ENCODE measurements around the gene HOXB8.

HOXB8 gene

DNA sequence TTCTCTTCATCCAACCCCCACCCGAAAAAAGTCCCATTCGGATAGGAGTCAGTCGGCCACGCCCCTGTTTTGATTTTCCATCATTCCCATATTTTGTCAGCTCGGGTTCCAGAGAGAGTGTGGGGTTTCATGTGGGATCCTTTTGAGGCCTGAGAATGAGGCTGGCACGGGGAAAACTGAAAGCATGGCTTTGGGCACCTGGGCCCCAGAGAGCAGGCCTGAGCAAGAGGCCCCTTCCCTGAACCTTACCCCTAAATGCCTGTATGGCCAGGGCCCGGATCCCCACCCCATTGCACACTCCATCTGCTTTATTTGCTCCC is 32.4 kb downstream of the HOXB8 start (continued):
- TF ChIP-seq, protein P1, sequence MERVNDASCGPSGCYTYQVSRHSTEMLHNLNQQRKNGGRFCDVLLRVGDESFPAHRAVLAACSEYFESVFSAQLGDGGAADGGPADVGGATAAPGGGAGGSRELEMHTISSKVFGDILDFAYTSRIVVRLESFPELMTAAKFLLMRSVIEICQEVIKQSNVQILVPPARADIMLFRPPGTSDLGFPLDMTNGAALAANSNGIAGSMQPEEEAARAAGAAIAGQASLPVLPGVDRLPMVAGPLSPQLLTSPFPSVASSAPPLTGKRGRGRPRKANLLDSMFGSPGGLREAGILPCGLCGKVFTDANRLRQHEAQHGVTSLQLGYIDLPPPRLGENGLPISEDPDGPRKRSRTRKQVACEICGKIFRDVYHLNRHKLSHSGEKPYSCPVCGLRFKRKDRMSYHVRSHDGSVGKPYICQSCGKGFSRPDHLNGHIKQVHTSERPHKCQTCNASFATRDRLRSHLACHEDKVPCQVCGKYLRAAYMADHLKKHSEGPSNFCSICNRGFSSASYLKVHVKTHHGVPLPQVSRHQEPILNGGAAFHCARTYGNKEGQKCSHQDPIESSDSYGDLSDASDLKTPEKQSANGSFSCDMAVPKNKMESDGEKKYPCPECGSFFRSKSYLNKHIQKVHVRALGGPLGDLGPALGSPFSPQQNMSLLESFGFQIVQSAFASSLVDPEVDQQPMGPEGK (CRISPR knock-in tag; IDR thresholded peaks at IDR 0.05; ENCODE audit: borderline replicate concordance): no peak
- TF ChIP-seq ZNF70 (CRISPR knock-in tag; IDR thresholded peaks at IDR 0.05): no peak
- TF ChIP-seq, protein P2, sequence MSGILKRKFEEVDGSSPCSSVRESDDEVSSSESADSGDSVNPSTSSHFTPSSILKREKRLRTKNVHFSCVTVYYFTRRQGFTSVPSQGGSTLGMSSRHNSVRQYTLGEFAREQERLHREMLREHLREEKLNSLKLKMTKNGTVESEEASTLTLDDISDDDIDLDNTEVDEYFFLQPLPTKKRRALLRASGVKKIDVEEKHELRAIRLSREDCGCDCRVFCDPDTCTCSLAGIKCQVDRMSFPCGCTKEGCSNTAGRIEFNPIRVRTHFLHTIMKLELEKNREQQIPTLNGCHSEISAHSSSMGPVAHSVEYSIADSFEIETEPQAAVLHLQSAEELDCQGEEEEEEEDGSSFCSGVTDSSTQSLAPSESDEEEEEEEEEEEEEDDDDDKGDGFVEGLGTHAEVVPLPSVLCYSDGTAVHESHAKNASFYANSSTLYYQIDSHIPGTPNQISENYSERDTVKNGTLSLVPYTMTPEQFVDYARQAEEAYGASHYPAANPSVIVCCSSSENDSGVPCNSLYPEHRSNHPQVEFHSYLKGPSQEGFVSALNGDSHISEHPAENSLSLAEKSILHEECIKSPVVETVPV (CRISPR knock-in tag; IDR thresholded peaks at IDR 0.05): no peak
- TF ChIP-seq CSDC2 (CRISPR knock-in tag; IDR thresholded peaks at IDR 0.05): no peak
- no peak for TF ChIP-seq ZFP3 (CRISPR knock-in tag; IDR thresholded peaks at IDR 0.05)

- ATAC-seq: no peak
- no peak for TF ChIP-seq ZFP3 (CRISPR knock-in tag; IDR thresholded peaks at IDR 0.05)
- TF ChIP-seq SNAI2 (CRISPR knock-in tag; IDR thresholded peaks at IDR 0.05): no peak
- TF ChIP-seq, protein P1 (CRISPR knock-in tag; IDR thresholded peaks at IDR 0.05; ENCODE audit: borderline replicate concordance): no peak
- TF ChIP-seq TSHZ2 (CRISPR knock-in tag; IDR thresholded peaks at IDR 0.05): no peak
- TF ChIP-seq, protein P2 (CRISPR knock-in tag; IDR thresholded peaks at IDR 0.05): no peak
- TF ChIP-seq CREB5 (CRISPR knock-in tag; IDR thresholded peaks at IDR 0.05; ENCODE audit: low read depth): no peak
- TF ChIP-seq ZNF8 (CRISPR knock-in tag; IDR thresholded peaks at IDR 0.05): no peak
- no peak for TF ChIP-seq TOX (CRISPR knock-in tag; IDR thresholded peaks at IDR 0.05; ENCODE audit: borderline replicate concordance)
- no peak for TF ChIP-seq ARNTL (CRISPR knock-in tag; IDR thresholded peaks at IDR 0.05; ENCODE audit: borderline replicate concordance, low read depth)
- TF ChIP-seq BACH2 (CRISPR knock-in tag; IDR thresholded peaks at IDR 0.05; ENCODE audit: borderline replicate concordance): no peak
- no peak for TF ChIP-seq OSR1 (CRISPR knock-in tag; IDR thresholded peaks at IDR 0.05)
- TF ChIP-seq, protein P3, sequence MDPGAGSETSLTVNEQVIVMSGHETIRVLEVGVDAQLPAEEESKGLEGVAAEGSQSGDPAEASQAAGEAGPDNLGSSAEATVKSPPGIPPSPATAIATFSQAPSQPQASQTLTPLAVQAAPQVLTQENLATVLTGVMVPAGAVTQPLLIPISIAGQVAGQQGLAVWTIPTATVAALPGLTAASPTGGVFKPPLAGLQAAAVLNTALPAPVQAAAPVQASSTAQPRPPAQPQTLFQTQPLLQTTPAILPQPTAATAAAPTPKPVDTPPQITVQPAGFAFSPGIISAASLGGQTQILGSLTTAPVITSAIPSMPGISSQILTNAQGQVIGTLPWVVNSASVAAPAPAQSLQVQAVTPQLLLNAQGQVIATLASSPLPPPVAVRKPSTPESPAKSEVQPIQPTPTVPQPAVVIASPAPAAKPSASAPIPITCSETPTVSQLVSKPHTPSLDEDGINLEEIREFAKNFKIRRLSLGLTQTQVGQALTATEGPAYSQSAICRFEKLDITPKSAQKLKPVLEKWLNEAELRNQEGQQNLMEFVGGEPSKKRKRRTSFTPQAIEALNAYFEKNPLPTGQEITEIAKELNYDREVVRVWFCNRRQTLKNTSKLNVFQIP (CRISPR knock-in tag; IDR thresholded peaks at IDR 0.05; ENCODE audit: borderline replicate concordance, low read depth): no peak
- TF ChIP-seq RARB (CRISPR knock-in tag; IDR thresholded peaks at IDR 0.05): no peak
- no peak for TF ChIP-seq GLIS3 (CRISPR knock-in tag; IDR thresholded peaks at IDR 0.05)
- TF ChIP-seq ESRRG (CRISPR knock-in tag; IDR thresholded peaks at IDR 0.05): no peak
Observed at GRCh38 chr17:48579760-48580554, 35.1 kb downstream of the HOXB8 start.

Measured in SK-N-SH treated with all-trans-retinoic acid at 6 μM for 48 hours (cell line).